ENCODE results near the gene KLC4. TPM values are rescaled to one million over a fixed set of nuclear protein-coding genes. Genes with fewer than 3 reads are reported as not detected.
"Not testable (repeated sequence)": the region's sequence is repeated elsewhere in the genome, so short reads cannot be mapped to it uniquely, and the experiment has no call there.

The KLC4 gene
- total RNA-seq, 4 donors from 2014 or later = 23.4 to 41.0 (median 30.4) TPM

- DNase-seq = no peak
- 84 to 86% methylated on average over 9 of the region's 9 CpGs for WGBS, 2 donors
- H3K36me3 ChIP-seq = peaks cover 38 to 47% of the 10 kb centered on the region in 2 donors
- H3K27me3 ChIP-seq = no peaks in the 10 kb centered on the region
- H3K9me3 ChIP-seq = no peaks in the 10 kb centered on the region
- TF ChIP-seq, protein P1, sequence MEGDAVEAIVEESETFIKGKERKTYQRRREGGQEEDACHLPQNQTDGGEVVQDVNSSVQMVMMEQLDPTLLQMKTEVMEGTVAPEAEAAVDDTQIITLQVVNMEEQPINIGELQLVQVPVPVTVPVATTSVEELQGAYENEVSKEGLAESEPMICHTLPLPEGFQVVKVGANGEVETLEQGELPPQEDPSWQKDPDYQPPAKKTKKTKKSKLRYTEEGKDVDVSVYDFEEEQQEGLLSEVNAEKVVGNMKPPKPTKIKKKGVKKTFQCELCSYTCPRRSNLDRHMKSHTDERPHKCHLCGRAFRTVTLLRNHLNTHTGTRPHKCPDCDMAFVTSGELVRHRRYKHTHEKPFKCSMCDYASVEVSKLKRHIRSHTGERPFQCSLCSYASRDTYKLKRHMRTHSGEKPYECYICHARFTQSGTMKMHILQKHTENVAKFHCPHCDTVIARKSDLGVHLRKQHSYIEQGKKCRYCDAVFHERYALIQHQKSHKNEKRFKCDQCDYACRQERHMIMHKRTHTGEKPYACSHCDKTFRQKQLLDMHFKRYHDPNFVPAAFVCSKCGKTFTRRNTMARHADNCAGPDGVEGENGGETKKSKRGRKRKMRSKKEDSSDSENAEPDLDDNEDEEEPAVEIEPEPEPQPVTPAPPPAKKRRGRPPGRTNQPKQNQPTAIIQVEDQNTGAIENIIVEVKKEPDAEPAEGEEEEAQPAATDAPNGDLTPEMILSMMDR (IDR thresholded peaks at IDR 0.05) = no peak
- no peak for TF ChIP-seq POLR2A (IDR thresholded peaks at IDR 0.05)
- intact Hi-C loops (cut with DNase I) = no loop called here
- H3K4me1 ChIP-seq = no peaks in the 10 kb centered on the region
- H3K4me3 ChIP-seq (replicated peaks in 1 of 3) = no peak overlapping the region
- no peak overlapping the region for H3K27ac ChIP-seq
Measured at GRCh38 chr6:43038727-43039126, 20.7 kb upstream of the KLC4 start.

DNA sequence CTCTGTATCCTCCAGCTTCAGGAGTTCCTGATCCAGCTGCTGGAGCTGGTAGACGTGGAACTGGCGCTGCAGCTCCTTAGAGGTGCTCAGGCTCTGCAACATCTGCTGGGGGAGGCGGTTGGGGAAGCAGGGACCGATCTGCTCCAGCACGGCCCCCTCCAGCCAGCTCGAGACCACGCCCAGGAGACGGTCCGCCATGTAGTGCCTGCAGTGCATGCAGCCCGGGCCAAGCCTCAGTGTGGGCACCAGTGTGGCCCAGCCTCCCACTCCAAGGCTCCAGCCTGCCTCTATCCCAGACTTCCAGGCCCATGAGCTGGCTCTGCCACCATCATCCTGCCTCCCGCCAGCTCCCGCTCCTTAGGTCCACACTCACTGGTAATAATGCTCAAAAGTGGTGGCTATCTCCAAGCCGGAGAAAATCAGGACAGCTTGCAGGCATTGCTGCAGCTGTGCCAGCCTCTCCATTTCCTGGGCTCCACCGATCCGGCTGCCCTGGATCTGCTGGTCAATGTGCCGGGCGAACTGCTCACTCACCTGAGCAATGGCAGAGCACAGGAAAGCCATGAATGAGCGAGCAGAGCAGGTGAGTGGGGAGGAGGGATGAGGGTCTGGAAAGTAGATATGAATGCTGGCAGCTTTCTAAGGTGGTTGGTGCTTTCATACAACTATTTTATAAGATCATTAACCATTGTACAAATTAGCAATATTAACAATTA is 18.7 kb upstream of the KLC4 start:
- H3K27ac ChIP-seq = no peak overlapping the region
- TF ChIP-seq, protein P1 (IDR thresholded peaks at IDR 0.05) = no peak
- TF ChIP-seq POLR2A (IDR thresholded peaks at IDR 0.05) = no peak
- WGBS, 2 donors = 95% methylated on average over 14 to 18 of the region's 18 CpGs
- no peak for DNase-seq
- H3K4me1 ChIP-seq = no peaks in the 10 kb centered on the region
- intact Hi-C loops (cut with DNase I) = no loop called here
- H3K9me3 ChIP-seq = no peaks in the 10 kb centered on the region
- H3K36me3 ChIP-seq = peaks cover 49 to 64% of the 10 kb centered on the region in 2 donors
- H3K4me3 ChIP-seq (replicated peaks in 1 of 3) = no peak overlapping the region
- H3K27me3 ChIP-seq = no peaks in the 10 kb centered on the region

DNA sequence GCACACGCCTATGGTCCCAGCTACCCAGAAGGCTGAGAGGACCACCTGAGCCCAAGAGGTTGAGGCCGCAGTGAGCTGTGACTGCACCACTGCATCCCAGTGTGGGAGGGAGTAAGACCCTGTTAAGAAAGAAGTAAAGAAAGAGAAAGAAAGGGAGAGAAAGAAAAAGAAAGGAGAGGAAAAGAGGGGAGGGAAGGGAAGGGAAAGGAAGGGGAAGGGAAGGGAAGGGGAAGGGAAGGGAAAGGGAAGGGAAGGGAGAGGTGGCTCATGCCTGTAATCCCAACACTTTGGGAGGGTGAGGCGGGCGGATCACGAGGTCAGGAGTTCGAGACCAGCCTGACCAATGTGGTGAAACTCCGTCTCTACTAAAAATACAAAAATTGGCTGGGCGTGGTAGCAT is 18.0 kb upstream of the KLC4 start:
- H3K4me3 ChIP-seq (replicated peaks in 1 of 3); intact Hi-C loops (cut with DNase I); H3K4me1 ChIP-seq; DNase-seq; H3K9me3 ChIP-seq; H3K27me3 ChIP-seq; H3K27ac ChIP-seq: not testable (repeated sequence)
- H3K36me3 ChIP-seq = peaks cover 56 to 63% of the 10 kb centered on the region in 2 donors
- WGBS, 2 donors = 94% methylated on average over 8 of the region's 8 CpGs

- WGBS, 2 donors = 84 to 87% methylated on average over 9 of the region's 9 CpGs
Measured at GRCh38 chr6:43043310-43043709, 16.1 kb upstream of the KLC4 start.

GRCh38 chr6:43045371-43045930 is 14.0 kb upstream of the KLC4 start:
- Histone ChIP-seq H3K36me3 (peaks cover 48 to 52% of the 10 kb centered on the region in 2 donors), H3K27ac (no peak overlapping the region), H3K4me3 (replicated peaks in 1 of 3) (no peak overlapping the region), H3K9me3 (no peaks in the 10 kb centered on the region), H3K4me1 (no peaks in the 10 kb centered on the region), H3K27me3 (no peaks in the 10 kb centered on the region)
- 87 to 96% methylated on average over 6 to 9 of the region's 11 CpGs for WGBS, 2 donors
- intact Hi-C loops (cut with DNase I) = no loop called here
- TF ChIP-seq, protein P1 (IDR thresholded peaks at IDR 0.05) = no peak
- TF ChIP-seq POLR2A (IDR thresholded peaks at IDR 0.05) = no peak
- DNase-seq = no peak

More at GRCh38 chr6:43043310-43043709, 16.1 kb upstream of the KLC4 start:
- peaks cover 53 to 56% of the 10 kb centered on the region in 2 donors for H3K36me3 ChIP-seq
- no peaks in the 10 kb centered on the region for H3K4me1 ChIP-seq
- H3K9me3 ChIP-seq = no peaks in the 10 kb centered on the region
- intact Hi-C loops (cut with DNase I) = no loop called here
- DNase-seq = no peak
- no peak overlapping the region for H3K4me3 ChIP-seq (replicated peaks in 1 of 3)
- TF ChIP-seq POLR2A (IDR thresholded peaks at IDR 0.05) = no peak
- TF ChIP-seq, protein P1 (IDR thresholded peaks at IDR 0.05) = no peak
- H3K27me3 ChIP-seq = no peaks in the 10 kb centered on the region
- no peak overlapping the region for H3K27ac ChIP-seq
